GM19438 (cell line): ENCODE results near the gene SKAP1.
"Not testable (repeated sequence)": the region's sequence is repeated elsewhere in the genome, so short reads cannot be mapped to it uniquely, and the experiment has no call there.

Experiments used
- ATAC-seq: cut with Tn5 transposase; IDR thresholded peaks from one replicate; pipeline ENCODE4 v1.9.1; 2021; ENCODE audit warnings: low read depth; ENCODE audit not compliant: unreplicated experiment

SKAP1 gene

DNA sequence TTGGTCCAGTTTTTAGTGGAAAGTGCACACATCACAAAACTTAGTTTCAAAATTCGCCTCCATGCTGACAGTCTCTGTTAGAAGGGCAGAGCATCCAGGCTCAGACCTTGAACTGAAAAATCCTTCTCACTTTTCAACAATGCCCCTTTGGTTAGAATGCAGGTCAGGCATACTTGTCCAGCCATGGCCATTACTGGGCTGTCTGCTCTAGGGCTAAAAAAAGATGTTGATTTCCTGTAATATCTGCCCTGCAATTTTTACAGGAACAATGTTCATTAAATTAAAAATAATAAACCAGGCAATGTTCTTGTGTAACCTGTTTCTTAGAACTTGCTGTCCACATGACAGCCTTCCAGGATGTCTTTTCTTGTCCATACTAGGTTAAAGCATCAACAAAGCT lies 200.1 kb downstream of the SKAP1 start:
- ATAC-seq = no peak

DNA sequence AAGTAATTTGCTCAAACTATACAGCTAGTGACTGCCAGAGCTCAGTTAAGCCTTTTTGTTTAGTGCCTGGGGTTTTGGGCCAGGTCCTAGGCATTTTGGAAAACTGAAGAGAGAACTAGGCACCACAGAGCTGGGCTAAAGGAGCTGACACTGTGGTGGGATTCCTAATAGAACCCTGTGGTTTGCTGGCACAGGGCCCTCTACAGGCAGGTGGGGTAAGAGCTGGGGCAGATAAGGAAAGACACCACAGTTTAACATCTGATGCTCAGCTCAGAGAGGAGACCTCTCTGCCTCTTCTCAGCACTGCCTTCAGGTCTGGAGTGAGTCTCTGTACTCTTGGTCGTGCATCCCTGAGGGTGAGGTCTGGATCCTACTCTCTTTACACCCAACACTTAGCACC lies 201.3 kb downstream of the SKAP1 start:
- no peak for ATAC-seq

GRCh38 chr17:48225725-48226567 lies 204.1 kb downstream of the SKAP1 start:
- no peak for ATAC-seq

DNA sequence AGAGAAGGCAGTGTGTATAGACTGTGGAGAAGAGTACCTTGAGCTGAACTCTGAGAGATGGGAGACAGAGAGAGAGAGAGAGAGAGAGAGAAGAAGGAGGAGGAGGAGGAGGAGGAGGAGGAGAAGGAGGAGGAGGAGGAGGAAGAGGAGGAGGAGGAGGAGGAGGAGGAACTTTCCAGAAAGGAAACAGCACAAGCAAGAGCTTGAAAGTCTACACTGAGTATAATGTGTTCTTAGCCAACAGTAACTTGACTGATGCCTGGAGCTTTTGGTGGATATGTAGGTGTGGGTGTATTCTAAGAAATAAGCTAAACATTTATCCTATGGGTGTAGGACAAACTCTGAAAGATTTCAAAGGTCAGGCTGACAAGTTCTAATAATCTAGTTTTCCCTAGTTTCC lies 206.1 kb downstream of the SKAP1 start:
- no peak for ATAC-seq

GRCh38 chr17:48219617-48220016 lies 210.4 kb downstream of the SKAP1 start:
- ATAC-seq = no peak

DNA sequence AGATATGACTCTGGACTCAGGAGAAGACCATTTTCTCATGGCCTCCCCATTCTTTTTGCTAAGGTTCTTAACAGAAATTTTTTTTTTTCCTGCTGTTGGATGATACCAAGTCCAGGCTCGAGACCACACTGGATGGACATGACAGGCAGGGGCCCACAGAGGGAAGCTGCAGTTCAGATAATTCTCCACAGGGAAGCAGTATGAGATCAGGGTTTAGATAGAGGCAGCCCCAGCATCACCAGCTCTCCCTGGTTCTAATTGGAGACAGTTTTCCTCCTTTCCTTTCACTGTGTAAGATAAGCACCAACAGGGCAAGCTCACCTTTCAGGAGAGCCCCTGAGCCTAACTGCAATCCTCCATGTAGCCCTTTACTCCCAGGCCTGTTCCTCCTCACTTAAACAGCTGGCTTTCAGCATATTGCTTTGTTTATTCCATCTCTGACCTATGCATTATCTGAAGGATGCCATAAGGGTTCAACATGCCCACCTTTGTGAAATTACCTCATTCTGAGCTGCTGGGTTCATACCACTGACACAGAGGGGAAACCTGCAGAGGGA lies 214.4 kb downstream of the SKAP1 start:
- ATAC-seq = no peak

- no peak for ATAC-seq
Observed at GRCh38 chr17:48213797-48214196, 216.2 kb downstream of the SKAP1 start.

GRCh38 chr17:48211787-48212186 lies 218.2 kb downstream of the SKAP1 start:
- ATAC-seq = no peak

DNA sequence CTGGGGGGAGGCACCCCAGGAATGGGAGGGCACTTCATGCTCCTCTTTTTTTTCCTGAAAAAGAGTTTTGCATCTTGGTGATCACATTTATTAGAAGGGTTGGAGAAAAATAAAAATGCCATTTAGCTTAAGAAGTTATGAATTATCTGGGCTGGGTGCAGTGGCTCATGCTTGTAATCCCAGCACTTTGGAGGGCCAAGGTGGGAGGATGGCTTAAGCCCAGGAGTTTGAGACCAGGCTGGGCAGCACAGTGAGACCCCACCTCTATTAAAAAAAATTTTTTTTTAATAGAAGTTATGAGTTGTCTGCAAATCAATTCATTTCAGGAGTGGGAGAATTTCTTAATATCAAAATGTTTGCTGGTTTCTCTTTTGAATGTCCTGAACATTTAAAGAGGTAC lies 219.0 kb downstream of the SKAP1 start:
- ATAC-seq = no peak

- no peak for ATAC-seq
Observed at GRCh38 chr17:48209973-48210372, 220.0 kb downstream of the SKAP1 start.

GRCh38 chr17:48207776-48208544 lies 222.1 kb downstream of the SKAP1 start:
- no peak for ATAC-seq

- not testable (repeated sequence) for ATAC-seq
Observed at GRCh38 chr17:48207036-48207435, 223.0 kb downstream of the SKAP1 start.

GRCh38 chr17:48202959-48203358 lies 227.1 kb downstream of the SKAP1 start:
- no peak for ATAC-seq

DNA sequence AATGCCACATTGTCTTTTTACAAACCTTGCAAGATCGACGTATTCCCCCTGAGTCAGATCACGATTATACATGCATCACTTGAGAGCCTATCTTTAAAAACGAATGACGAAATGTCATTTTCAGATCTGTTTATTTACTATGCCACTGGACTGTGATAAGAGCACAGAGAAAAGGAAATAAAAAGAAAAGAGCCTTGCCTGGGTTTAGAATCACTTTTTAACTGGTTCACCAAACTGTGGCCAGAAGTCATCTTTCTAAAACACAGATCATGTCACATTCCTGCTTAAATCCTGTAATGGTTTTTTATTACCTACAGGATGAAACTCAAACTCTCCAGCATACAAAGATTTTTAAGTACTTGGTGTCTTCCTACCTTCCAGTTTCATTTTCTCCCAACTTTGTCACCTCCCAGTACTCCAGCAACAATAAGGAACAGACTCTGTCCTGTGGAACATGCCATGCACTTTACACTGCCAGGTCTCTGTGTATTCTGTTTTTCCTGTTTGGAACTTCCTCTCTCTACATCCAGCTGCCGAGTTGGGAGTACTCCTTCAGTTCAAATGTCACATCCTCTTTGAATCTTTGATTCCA lies 231.0 kb downstream of the SKAP1 start:
- no peak for ATAC-seq

GRCh38 chr17:48195910-48196309 lies 234.1 kb downstream of the SKAP1 start:
- no peak for ATAC-seq

GRCh38 chr17:48194097-48194550 lies 235.9 kb downstream of the SKAP1 start:
- no peak for ATAC-seq

DNA sequence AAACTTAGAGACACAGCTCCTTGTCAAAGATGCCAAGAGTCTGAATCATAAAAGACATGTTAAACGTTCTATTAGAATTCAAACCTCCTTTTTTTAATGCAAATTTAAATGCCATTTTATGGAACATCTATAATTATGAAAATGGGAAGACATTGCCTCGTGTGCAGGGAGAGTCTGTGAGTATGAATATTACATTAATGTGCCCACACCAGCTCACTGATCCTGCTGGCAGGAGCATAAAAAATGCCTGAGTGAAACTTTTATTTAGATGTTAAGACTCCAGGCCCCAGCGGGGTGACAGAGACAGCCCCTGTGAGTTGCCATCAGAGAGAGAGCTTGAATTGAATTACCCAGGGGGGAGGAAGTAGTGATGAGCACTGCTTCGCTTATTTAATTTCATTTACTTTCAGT lies 237.7 kb downstream of the SKAP1 start:
- no peak for ATAC-seq

DNA sequence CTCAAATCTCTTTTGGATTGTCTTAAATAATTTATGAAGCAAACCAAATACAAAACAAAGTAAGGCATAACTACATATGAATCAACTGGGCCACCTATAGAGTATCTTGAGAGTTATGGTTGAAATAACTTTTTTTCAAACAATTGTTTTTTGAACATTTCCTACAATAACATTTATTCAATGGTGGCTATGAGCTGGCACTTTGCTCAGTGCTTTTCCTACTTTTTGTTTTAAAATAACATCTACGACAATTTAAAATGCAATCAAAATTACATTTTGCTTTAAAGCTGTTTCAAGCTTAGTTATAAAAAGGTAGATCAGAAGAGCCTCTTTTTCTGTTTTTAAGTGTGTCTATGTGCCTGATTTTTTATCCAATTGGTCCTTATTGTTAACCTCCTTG lies 238.7 kb downstream of the SKAP1 start:
- no peak for ATAC-seq

- no peak for ATAC-seq
Observed at GRCh38 chr17:48190871-48191270, 239.1 kb downstream of the SKAP1 start.

- no peak for ATAC-seq
Observed at GRCh38 chr17:48187872-48188608, 242.0 kb downstream of the SKAP1 start.
